HG03045 (cell line): ENCODE data around the gene BMERB1.

Source experiments
- ATAC-seq: cut with Tn5 transposase; IDR thresholded peaks from one replicate; pipeline ENCODE4 v1.9.1; 2021; ENCODE audit warnings: mild to moderate bottlenecking, moderate library complexity; ENCODE audit not compliant: unreplicated experiment

Gene BMERB1

GRCh38 chr16:15581127-15581815 lies 146.9 kb downstream of the BMERB1 start:
- ATAC-seq = no peak

- no peak for ATAC-seq
Observed at GRCh38 chr16:15583526-15583925, 149.1 kb downstream of the BMERB1 start.

- no peak for ATAC-seq
Observed at GRCh38 chr16:15585956-15586355, 151.6 kb downstream of the BMERB1 start.

GRCh38 chr16:15586716-15587115 lies 152.3 kb downstream of the BMERB1 start:
- ATAC-seq = no peak

GRCh38 chr16:15587152-15587825 lies 152.9 kb downstream of the BMERB1 start:
- ATAC-seq = no peak

GRCh38 chr16:15592324-15592723 lies 157.9 kb downstream of the BMERB1 start:
- ATAC-seq = no peak

- ATAC-seq = no peak
Observed at GRCh38 chr16:15593235-15593634, 158.8 kb downstream of the BMERB1 start.

- no peak for ATAC-seq
Observed at GRCh38 chr16:15594711-15595320, 160.4 kb downstream of the BMERB1 start.

GRCh38 chr16:15597135-15597534 lies 162.7 kb downstream of the BMERB1 start:
- no peak for ATAC-seq

- ATAC-seq = no peak
Observed at GRCh38 chr16:15597822-15598647, 163.6 kb downstream of the BMERB1 start.

GRCh38 chr16:15598648-15599190 lies 164.3 kb downstream of the BMERB1 start:
- ATAC-seq = no peak

- ATAC-seq = no peak
Observed at GRCh38 chr16:15599303-15600070, 165.1 kb downstream of the BMERB1 start.

- no peak for ATAC-seq
Observed at GRCh38 chr16:15601212-15601879, 167.0 kb downstream of the BMERB1 start.

GRCh38 chr16:15602285-15603044 lies 168.1 kb downstream of the BMERB1 start:
- no peak for ATAC-seq

GRCh38 chr16:15604460-15605440 lies 170.4 kb downstream of the BMERB1 start:
- ATAC-seq = no peak

GRCh38 chr16:15605839-15606517 lies 171.6 kb downstream of the BMERB1 start:
- ATAC-seq = no peak

- no peak for ATAC-seq
Observed at GRCh38 chr16:15606518-15607220, 172.3 kb downstream of the BMERB1 start.
